Mesodermal cell (in vitro differentiated cells): ENCODE results near the gene UNC13A.

Experiments used
- H3K27ac ChIP-seq: 2 replicates; pipeline ENCODE4 v1.7.0; 2013; ENCODE audit warnings: mild to moderate bottlenecking, low read depth, low read length, moderate library complexity; ENCODE audit not compliant: severe bottlenecking
- H3K36me3 ChIP-seq: 2 replicates; pipeline ENCODE4 v1.7.1; 2013; ENCODE audit warnings: mild to moderate bottlenecking, low read length, moderate library complexity; ENCODE audit not compliant: control insufficient read depth, insufficient read depth
- H3K4me1 ChIP-seq: one replicate; pipeline ENCODE4 v1.7.1; 2013; ENCODE audit warnings: mild to moderate bottlenecking, low read length; ENCODE audit not compliant: insufficient read depth, control insufficient read depth, poor library complexity, severe bottlenecking
- H3K4me3 ChIP-seq: 2 replicates; pipeline ENCODE4 v1.7.0; 2013; ENCODE audit warnings: low read length, control low read depth, mild to moderate bottlenecking; ENCODE audit not compliant: insufficient read depth, poor library complexity, severe bottlenecking; ENCODE audit errors: extremely low read depth
- H3K9me3 ChIP-seq: 2 replicates; pipeline ENCODE4 v1.7.1; 2013; ENCODE audit warnings: mild to moderate bottlenecking, low read length, moderate library complexity; ENCODE audit not compliant: control insufficient read depth
- WGBS, 2 experiments: methylation state at CpG; one replicate each; pipeline ENCODE4 v1.1.5; 2013; ENCODE audit warnings: missing lambda C conversion rate in 2 of 2; ENCODE audit not compliant: insufficient coverage in 2 of 2; 5-methylcytosine and 5-hydroxymethylcytosine counted together

The UNC13A gene

GRCh38 chr19:17682273-17682672 lies 5.9 kb downstream of the UNC13A start:
- peaks cover 29% of the 10 kb centered on the region for H3K4me1 ChIP-seq
- no peak overlapping the region for H3K27ac ChIP-seq
- no peak overlapping the region for H3K4me3 ChIP-seq
- no peaks in the 10 kb centered on the region for H3K9me3 ChIP-seq
- 84 to 91% methylated on average over 5 of the region's 5 CpGs for WGBS, 2 experiments
- H3K36me3 ChIP-seq: no peaks in the 10 kb centered on the region

- 61 to 69% methylated on average over 13 to 18 of the region's 25 CpGs for WGBS, 2 experiments
- H3K9me3 ChIP-seq: no peaks in the 10 kb centered on the region
- no peak overlapping the region for H3K4me3 ChIP-seq
- H3K27ac ChIP-seq: no peak overlapping the region
- no peaks in the 10 kb centered on the region for H3K36me3 ChIP-seq
- peaks cover 23% of the 10 kb centered on the region for H3K4me1 ChIP-seq
Observed at GRCh38 chr19:17681505-17682125, 6.5 kb downstream of the UNC13A start.

- Histone ChIP-seq H3K36me3 (no peaks in the 10 kb centered on the region), H3K4me1 (peaks cover 17% of the 10 kb centered on the region), H3K4me3 (peak overlapping the region; percentile 26), H3K27ac (peak overlapping the region; percentile 23), H3K9me3 (no peaks in the 10 kb centered on the region)
- WGBS, 2 experiments: 2 to 9% methylated on average over 7 to 33 of the region's 38 CpGs
Observed at GRCh38 chr19:17680230-17680722, 7.9 kb downstream of the UNC13A start.

DNA sequence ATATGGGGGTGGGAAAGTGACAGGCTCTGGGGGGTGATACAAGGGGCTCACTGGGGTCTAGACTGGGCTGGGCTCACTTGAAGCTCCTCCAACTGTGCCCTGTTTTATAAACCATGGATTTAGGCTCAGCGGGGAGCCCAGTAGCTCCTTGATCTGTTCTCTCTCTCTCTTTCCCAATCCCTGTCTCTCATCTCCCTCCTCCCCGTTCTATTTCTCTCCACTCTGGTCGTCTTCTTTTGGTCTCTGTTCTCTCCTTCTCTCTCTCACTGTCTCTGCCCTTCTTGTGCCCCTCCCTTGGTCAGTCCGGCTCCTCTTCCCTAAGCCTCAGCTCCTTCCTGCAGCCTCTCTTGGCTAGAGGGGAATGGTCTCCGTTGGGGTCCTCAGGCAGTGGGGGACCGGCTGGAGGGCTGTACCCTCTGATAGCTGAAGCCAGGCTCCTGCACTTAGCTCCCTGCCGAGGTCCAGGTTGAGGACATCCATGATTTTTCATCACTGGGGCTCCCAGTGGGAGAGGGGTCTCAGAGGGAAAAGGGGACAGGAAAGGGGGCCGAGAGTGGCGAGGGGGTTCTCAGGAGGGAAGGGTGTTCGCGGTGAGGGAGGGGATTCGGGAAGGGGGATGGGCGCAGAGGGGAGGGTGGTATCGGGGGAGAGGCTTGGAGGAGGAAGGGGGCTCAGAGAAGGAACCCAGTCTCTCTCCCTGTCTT lies 8.5 kb downstream of the UNC13A start:
- Histone ChIP-seq H3K36me3 (no peaks in the 10 kb centered on the region), H3K4me3 (peak overlapping the region; percentile 26), H3K27ac (peak overlapping the region; percentile 87), H3K9me3 (no peaks in the 10 kb centered on the region), H3K4me1 (peaks cover 17% of the 10 kb centered on the region)
- 17 to 22% methylated on average over 12 of the region's 14 CpGs for WGBS, 2 experiments

- WGBS, 2 experiments: 88 to 95% methylated on average over 1 to 3 of the region's 4 CpGs
- no peaks in the 10 kb centered on the region for H3K36me3 ChIP-seq
- no peak overlapping the region for H3K27ac ChIP-seq
Observed at GRCh38 chr19:17678836-17679235, 9.3 kb downstream of the UNC13A start.

DNA sequence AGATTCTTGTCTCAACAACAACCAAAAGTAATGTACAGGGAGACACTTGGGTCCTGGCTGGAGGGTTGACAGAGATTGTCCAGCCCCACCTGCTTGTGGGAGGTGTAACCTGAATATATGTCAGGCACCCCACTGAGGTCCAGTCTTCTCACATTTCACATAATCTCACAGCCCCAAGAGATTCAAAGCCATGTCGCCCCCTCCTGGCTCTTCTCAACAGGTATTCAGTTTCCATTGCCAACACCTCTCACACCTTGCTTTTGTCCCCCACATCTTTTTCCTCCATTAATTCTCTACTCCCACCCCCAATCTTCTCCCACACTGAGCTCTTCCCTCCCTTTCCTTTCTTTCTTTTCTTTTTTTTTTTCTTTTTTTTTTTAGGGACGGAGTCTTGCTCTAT lies 11.2 kb downstream of the UNC13A start:
- Histone ChIP-seq H3K4me3 (no peak overlapping the region), H3K36me3 (no peaks in the 10 kb centered on the region), H3K4me1 (peaks cover 17% of the 10 kb centered on the region), H3K27ac (no peak overlapping the region), H3K9me3 (no peaks in the 10 kb centered on the region)
- 78 to 83% methylated on average over 1 to 2 of the region's 2 CpGs for WGBS, 2 experiments

More at GRCh38 chr19:17678836-17679235, 9.3 kb downstream of the UNC13A start:
- Histone ChIP-seq H3K9me3 (no peaks in the 10 kb centered on the region), H3K4me1 (peaks cover 17% of the 10 kb centered on the region), H3K4me3 (no peak overlapping the region)

DNA sequence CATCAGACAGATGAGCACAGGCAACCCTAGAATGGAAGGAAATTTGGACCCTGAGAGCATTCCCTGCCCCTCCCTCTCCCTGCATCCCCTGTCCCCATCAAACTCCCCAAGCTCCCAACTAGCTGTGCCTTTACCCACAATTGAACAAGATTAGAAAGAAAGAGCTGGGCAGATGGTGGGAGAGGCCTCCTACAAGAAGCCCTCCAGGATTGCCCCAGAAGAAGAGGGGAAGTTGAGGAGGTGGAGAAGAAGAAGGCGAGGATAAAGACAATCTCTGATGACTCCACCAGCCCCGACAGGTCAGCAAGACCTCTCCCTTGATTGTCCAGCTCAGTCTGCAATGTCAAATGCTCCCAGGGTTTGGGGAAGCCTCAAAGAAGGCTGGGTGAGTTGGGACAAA lies 11.9 kb downstream of the UNC13A start:
- H3K4me1 ChIP-seq: peaks cover 17% of the 10 kb centered on the region
- no peaks in the 10 kb centered on the region for H3K36me3 ChIP-seq
- H3K27ac ChIP-seq: no peak overlapping the region
- no peak overlapping the region for H3K4me3 ChIP-seq
- WGBS, 2 experiments: 87 to 89% methylated on average over 2 of the region's 2 CpGs
- no peaks in the 10 kb centered on the region for H3K9me3 ChIP-seq

DNA sequence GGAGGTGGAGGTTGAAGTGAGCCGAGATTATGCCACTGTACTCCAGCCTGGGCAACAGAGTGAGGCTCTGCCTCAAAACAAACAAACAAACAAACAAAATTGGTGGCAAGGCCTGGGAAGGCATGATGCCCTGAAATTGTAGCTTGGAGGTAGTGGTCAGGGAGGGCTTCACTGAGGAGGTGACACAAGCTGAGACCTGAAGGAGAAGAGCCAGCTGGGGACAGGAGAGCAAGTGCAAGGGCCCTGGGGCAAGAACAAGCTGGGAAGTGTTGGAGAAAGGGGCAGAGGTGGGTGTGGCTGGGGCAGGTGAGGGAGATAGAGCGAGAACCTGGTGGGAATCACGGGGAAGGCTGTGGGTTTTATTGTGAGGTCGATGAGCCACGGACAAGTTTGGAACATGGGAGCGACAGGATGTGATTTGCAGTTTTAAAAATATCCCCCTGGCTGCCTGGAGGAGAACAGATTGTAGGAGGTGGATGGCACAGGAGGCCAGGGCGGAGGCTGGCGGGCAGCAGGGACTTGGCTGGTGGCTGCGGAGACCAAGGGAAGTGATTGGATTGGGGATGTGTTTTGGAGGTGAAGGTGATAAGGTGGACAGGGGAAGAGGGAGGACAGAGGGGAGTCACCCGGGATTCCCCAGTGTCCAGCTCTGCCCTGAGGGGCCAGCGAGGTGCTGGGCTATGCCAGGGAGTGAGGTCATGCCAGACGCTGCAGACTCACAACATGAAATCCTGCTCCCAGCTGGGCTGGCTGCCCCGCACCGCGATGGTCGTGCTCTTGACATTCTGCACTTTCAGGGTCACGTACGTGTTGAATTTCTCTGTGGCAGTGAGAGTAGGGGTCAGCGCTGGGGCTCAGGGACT lies 14.0 kb downstream of the UNC13A start:
- 92 to 93% methylated on average over 16 to 17 of the region's 19 CpGs for WGBS, 2 experiments

GRCh38 chr19:17671906-17672305 lies 16.2 kb downstream of the UNC13A start:
- no peaks in the 10 kb centered on the region for H3K4me1 ChIP-seq
- WGBS, 2 experiments: 60 to 80% methylated on average over 1 of the region's 2 CpGs
- no peaks in the 10 kb centered on the region for H3K9me3 ChIP-seq
- H3K36me3 ChIP-seq: no peaks in the 10 kb centered on the region
- H3K4me3 ChIP-seq: no peak overlapping the region
- H3K27ac ChIP-seq: no peak overlapping the region

More for the DNA sequence above, 14.0 kb downstream of the UNC13A start:
- H3K4me1 ChIP-seq: no peaks in the 10 kb centered on the region
- no peaks in the 10 kb centered on the region for H3K36me3 ChIP-seq
- no peak overlapping the region for H3K4me3 ChIP-seq
- H3K27ac ChIP-seq: no peak overlapping the region
- no peaks in the 10 kb centered on the region for H3K9me3 ChIP-seq

GRCh38 chr19:17669419-17669818 lies 18.7 kb downstream of the UNC13A start:
- Histone ChIP-seq H3K36me3 (no peaks in the 10 kb centered on the region), H3K27ac (no peak overlapping the region), H3K9me3 (peaks cover 7% of the 10 kb centered on the region), H3K4me3 (no peak overlapping the region), H3K4me1 (no peaks in the 10 kb centered on the region)
- WGBS, 2 experiments: 84 to 98% methylated on average over 4 to 5 of the region's 9 CpGs
